Fibroblast of lung (primary cell): Measurements from ENCODE around the gene WHRN. TPM values are rescaled to one million over a fixed set of nuclear protein-coding genes. Genes with fewer than 3 reads are reported as not detected.

Experiments
- DNase-seq, 2 donors: peaks; one replicate each; pipeline versions ENCODE4 v3.0.0 to v3.0.0-alpha.2; 2010; ENCODE audit warnings: low read depth in 2 of 2
- H2AFZ ChIP-seq: 2 replicates; pipeline ENCODE4 v1.5.1; 2012; ENCODE audit warnings: low read length, control low read depth, inconsistent platforms
- H3K27ac ChIP-seq: 2 replicates; pipeline ENCODE4 v1.5.1; 2011; ENCODE audit warnings: low read length, control low read depth; ENCODE audit not compliant: insufficient read depth
- H3K27me3 ChIP-seq: 2 replicates; pipeline ENCODE4 v1.5.1; 2011; ENCODE audit warnings: mild to moderate bottlenecking, low read length; ENCODE audit not compliant: control insufficient read depth, insufficient read depth
- H3K36me3 ChIP-seq: 2 replicates; pipeline ENCODE4 v1.5.1; 2011; ENCODE audit warnings: low read length; ENCODE audit not compliant: control insufficient read depth, insufficient read depth
- H3K4me1 ChIP-seq: 2 replicates; pipeline ENCODE4 v1.5.1; 2011; ENCODE audit warnings: low read length; ENCODE audit not compliant: control insufficient read depth, insufficient read depth; ENCODE audit errors: extremely low read depth
- H3K4me2 ChIP-seq: 2 replicates; pipeline ENCODE4 v1.5.1; 2011; ENCODE audit warnings: low read length, control low read depth; ENCODE audit not compliant: insufficient read depth; ENCODE audit errors: extremely low read depth
- H3K4me3 ChIP-seq, 4 experiments: fragments of 200-600 bp in 1 of 4; sonication (generic) in 1 of 4; replicated peaks in 1 of 4; 2 replicates each; pipeline ENCODE4 v1.5.1; 2011 to 2016; ENCODE audit warnings: low read length in 4 of 4, low read depth in 3 of 4, mild to moderate bottlenecking in 3 of 4, control low read depth in 2 of 4, inconsistent platforms in 1 of 4, mixed read lengths in 1 of 4; ENCODE audit not compliant: insufficient read depth in 1 of 4; ENCODE audit errors: control extremely low read depth in 1 of 4
- H3K79me2 ChIP-seq: 2 replicates; pipeline ENCODE4 v1.5.1; 2012; ENCODE audit warnings: mild to moderate bottlenecking, low read length, inconsistent platforms; ENCODE audit not compliant: control insufficient read depth, insufficient read depth
- H3K9ac ChIP-seq: 2 replicates; pipeline ENCODE4 v1.5.1; 2011; ENCODE audit warnings: mild to moderate bottlenecking, low read length, control low read depth; ENCODE audit not compliant: insufficient read depth
- H3K9me3 ChIP-seq: 2 replicates; pipeline ENCODE4 v1.5.1; 2012; ENCODE audit warnings: low read depth, low read length; ENCODE audit not compliant: control insufficient read depth, insufficient read depth
- H4K20me1 ChIP-seq: 2 replicates; pipeline ENCODE4 v1.5.1; 2011; ENCODE audit warnings: low read length; ENCODE audit not compliant: control insufficient read depth, insufficient read depth; ENCODE audit errors: extremely low read depth
- CTCF ChIP-seq, 2 donors: IDR thresholded peaks in 1 of 2; conservative IDR thresholded peaks in 1 of 2; 1 replicate in 1 of 2; 2 replicates in 1 of 2; pipeline ENCODE4 v1.5.1; 2011 to 2012; ENCODE audit warnings: low read length in 2 of 2, control low read depth in 1 of 2, inconsistent platforms in 1 of 2, low read depth in 1 of 2, mild to moderate bottlenecking in 1 of 2
- EZH2 ChIP-seq: IDR thresholded peaks from 2 replicates; pipeline ENCODE4 v1.5.1; 2012; ENCODE audit warnings: low read length, control low read depth, mild to moderate bottlenecking; ENCODE audit errors: missing control alignments
- polyA plus RNA-seq, 2 donors: library from polyadenylated mRNA; depleted of rRNA in 1 of 2; stranded (reverse) in 1 of 2; unstranded in 1 of 2; fragments of >200 nt; gene quantifications; 2 replicates each; pipeline ENCODE4 v1.2.1, GENCODE V29; 2011 to 2012; ENCODE audit warnings: missing spikeins in 1 of 2
- total RNA-seq: library from RNA; depleted of rRNA; stranded (reverse); fragments of >200 nt; gene quantifications from 2 replicates; pipeline ENCODE4 v1.2.1, GENCODE V29; 2014

Gene WHRN
- total and polyA plus RNA-seq, 2 donors (not counting 1 experiment from before 2014, with no cell fraction given), result 0.16 to 1.8 TPM

- Histone ChIP-seq H4K20me1 (no peaks in the 10 kb centered on the region), H2AFZ (no peak overlapping the region), H3K36me3 (peaks cover 16% of the 10 kb centered on the region), H3K4me1 (no peaks in the 10 kb centered on the region), H3K9ac (no peak overlapping the region), H3K4me2 (no peak overlapping the region), H3K27ac (no peak overlapping the region), H3K79me2 (no peaks in the 10 kb centered on the region), H3K4me3 (no peak overlapping the region), H3K9me3 (no peaks in the 10 kb centered on the region), H3K27me3 (no peaks in the 10 kb centered on the region)
- no peak for DNase-seq
- no peak for TF ChIP-seq CTCF (conservative IDR thresholded peaks at IDR 0.05 in 1 of 2, IDR thresholded peaks at IDR 0.05 in 1 of 2; ENCODE audit: low read depth in 1 of 2, low read length in 2 of 2)
- no peak for TF ChIP-seq EZH2
Measured at GRCh38 chr9:114355821-114356220, 149.5 kb downstream of the WHRN start.

Other genes with a start within 250 kb of the WHRN start
- not detected in 2 replicates for gene ORM1, start 182.4 kb downstream of the WHRN start, total RNA-seq
- not detected in 2 replicates for gene ORM1, start 182.4 kb downstream of the WHRN start, polyA plus RNA-seq
- not detected in 2 replicates for gene ORM2, start 175.6 kb downstream of the WHRN start, total RNA-seq
- gene ORM2, start 175.6 kb downstream of the WHRN start, polyA plus RNA-seq, result not detected in 2 replicates
- 9.8 and 19.3 TPM in 2 replicates for gene AKNA, start 117.5 kb downstream of the WHRN start, total RNA-seq
- gene AKNA, start 117.5 kb downstream of the WHRN start, polyA plus RNA-seq, result 3.7 and 5.6 TPM in 2 replicates
- gene ATP6V1G1, start 82.3 kb upstream of the WHRN start, total RNA-seq, result 102 and 111 TPM in 2 replicates
- 92.7 and 97.6 TPM in 2 replicates for gene ATP6V1G1, start 82.3 kb upstream of the WHRN start, polyA plus RNA-seq
- gene TMEM268, start 105.8 kb upstream of the WHRN start, total RNA-seq, result 5.4 and 7.3 TPM in 2 replicates
- 5.4 and 7.7 TPM in 2 replicates for gene TMEM268, start 105.8 kb upstream of the WHRN start, polyA plus RNA-seq
- gene TEX53, start 152.3 kb upstream of the WHRN start, total RNA-seq, result not detected in 2 replicates
- not detected in 2 replicates for gene TEX53, start 152.3 kb upstream of the WHRN start, polyA plus RNA-seq
- not detected in 2 replicates for gene TEX48, start 176.7 kb upstream of the WHRN start, total RNA-seq
- not detected in 2 replicates for gene TEX48, start 176.7 kb upstream of the WHRN start, polyA plus RNA-seq